ENCODE measurements around the gene CCHCR1.

DNA sequence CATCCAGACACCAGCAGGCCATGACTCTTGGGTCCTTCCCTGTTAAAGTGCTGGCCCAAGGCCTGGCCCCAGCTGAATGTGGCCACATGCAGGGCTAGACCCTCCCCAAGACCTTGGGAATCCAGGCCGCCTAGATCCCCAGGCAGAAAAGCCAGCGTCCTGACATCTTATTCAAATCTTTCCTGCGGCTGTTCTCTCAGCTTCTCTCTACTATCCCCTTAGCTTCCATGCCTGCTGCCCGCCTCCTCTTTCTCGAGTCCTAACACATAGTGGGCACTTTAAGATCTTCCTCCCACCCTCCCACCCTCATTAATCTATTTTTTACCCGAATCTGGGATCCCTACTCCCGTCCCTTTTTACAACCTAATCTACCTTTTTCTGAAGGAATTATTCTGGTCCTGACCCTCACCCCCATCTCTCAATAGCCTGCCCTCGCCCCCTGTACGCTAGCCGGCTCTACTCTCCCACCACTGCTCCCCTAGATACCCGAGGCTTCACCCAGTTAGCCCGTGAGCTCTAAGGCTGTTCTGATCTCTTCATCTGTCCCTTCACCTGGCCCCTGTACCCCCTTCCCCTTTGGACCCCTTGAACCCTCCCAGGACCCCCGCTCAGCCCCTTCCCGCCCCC, at the start of gene CCHCR1:
- TF ChIP-seq CTCF (conservative IDR thresholded peaks at IDR 0.05; ENCODE audit: low read depth in 2 of 2) (no peak), REST (IDR thresholded peaks at IDR 0.05; ENCODE audit: unreplicated experiment) (no peak), CREB1 (CRISPR knock-in tag; IDR thresholded peaks at IDR 0.05; ENCODE audit: low read depth) (no peak), EZH2 (IDR thresholded peaks at IDR 0.05; ENCODE audit: low read depth, unreplicated experiment) (no peak)
